Upper lobe of left lung (tissue), 6 donors: ENCODE results near the gene KLHL29. TPM values are rescaled to one million over a fixed set of nuclear protein-coding genes. Genes with fewer than 3 reads are reported as not detected.

Experiments
- ATAC-seq, 2 donors: fragments of 200-7000 bp; cut with Tn5 transposase; one replicate each; pipeline ENCODE4 v1.9.1; 2022; ENCODE audit warnings: mild to moderate bottlenecking in 2 of 2, moderate library complexity in 2 of 2; ENCODE audit not compliant: low FRiP score in 2 of 2
- DNase-seq, 2 donors: peaks; one replicate each; pipeline ENCODE4 v3.0.0-alpha.2; 2019 to 2020
- H3K27ac ChIP-seq, 4 donors: fragments of 200-600 bp; sonication (generic); one replicate each; pipeline ENCODE4 v1.5.1; 2016 to 2019
- H3K27me3 ChIP-seq, 4 donors: fragments of 200-600 bp; sonication (generic); one replicate each; pipeline ENCODE4 v1.5.1; 2017 to 2019
- H3K36me3 ChIP-seq, 4 donors: fragments of 200-600 bp; sonication (generic); one replicate each; pipeline ENCODE4 v1.5.1; 2016 to 2019
- H3K4me1 ChIP-seq, 4 donors: fragments of 200-600 bp; sonication (generic); one replicate each; pipeline ENCODE4 v1.5.1; 2018 to 2019
- H3K4me3 ChIP-seq, 4 donors: fragments of 200-600 bp; sonication (generic); one replicate each; pipeline ENCODE4 v1.5.1; 2017 to 2019; ENCODE audit warnings: mild to moderate bottlenecking in 2 of 4, moderate library complexity in 1 of 4
- H3K9me3 ChIP-seq, 4 donors: fragments of 200-600 bp; sonication (generic); one replicate each; pipeline ENCODE4 v1.5.1; 2018 to 2019
- CTCF ChIP-seq, 6 experiments: fragments of 450-650 bp in 4 of 6; fragments of 200-600 bp in 2 of 6; sonication (generic) in 2 of 6; IDR thresholded peaks; one replicate each; pipeline ENCODE4 v1.5.1; 2016 to 2019; ENCODE audit warnings: antibody characterized with exemption in 6 of 6
- EP300 ChIP-seq, 4 donors: sonication (generic); formaldehyde crosslinking; IDR thresholded peaks; one replicate each; pipeline ENCODE4 v1.5.1; 2017; ENCODE audit warnings: antibody characterized with exemption in 4 of 4, control low read depth in 2 of 4
- POLR2A ChIP-seq, 4 donors: fragments of 450-650 bp; IDR thresholded peaks; one replicate each; pipeline ENCODE4 v1.5.1; 2016 to 2017; ENCODE audit warnings: antibody characterized with exemption in 4 of 4, mild to moderate bottlenecking in 2 of 4
- POLR2AphosphoS5 ChIP-seq, 2 donors: sonication (generic); formaldehyde crosslinking; IDR thresholded peaks; one replicate each; pipeline ENCODE4 v1.5.1; 2017; ENCODE audit warnings: antibody characterized with exemption in 2 of 2
- WGBS, 2 donors: methylation state at CpG; one replicate each; pipeline ENCODE4 v1.1.5; 2017 to 2018; 5-methylcytosine and 5-hydroxymethylcytosine counted together
- total RNA-seq, 6 donors: library from RNA; depleted of rRNA in 4 of 6; stranded (reverse); fragments of >200 nt in 4 of 6; gene quantifications; one replicate each; pipeline versions ENCODE4 v1.1.0 to v1.2.1, GENCODE V29; 2016 to 2021
- donor health status: DM: no; HTN: no; CAD: no; lungs with moderate emphysema.
- donor health status: DM: no; HTN: yes; CAD: no; lungs with severe emphysema.

KLHL29 gene
- total RNA-seq, 6 donors from 2014 or later, result 8.6 to 34.4 (median 18.2) TPM

GRCh38 chr2:23589220-23589647 is 204.3 kb downstream of the KLHL29 start:
- no peak for DNase-seq
- H3K27me3 ChIP-seq, result no peaks in the 10 kb centered on the region
- no peaks in the 10 kb centered on the region for H3K9me3 ChIP-seq
- TF ChIP-seq POLR2AphosphoS5 (IDR thresholded peaks at IDR 0.05) (no peak), EP300 (IDR thresholded peaks at IDR 0.05) (no peak), CTCF (IDR thresholded peaks at IDR 0.05) (no peak), POLR2A (IDR thresholded peaks at IDR 0.05) (no peak)
- no peaks in the 10 kb centered on the region for H3K4me1 ChIP-seq
- no peaks in the 10 kb centered on the region for H3K36me3 ChIP-seq
- no peak overlapping the region for H3K27ac ChIP-seq
- no peak for ATAC-seq
- no peak overlapping the region for H3K4me3 ChIP-seq
- WGBS, 2 donors, result 93 to 95% methylated on average over 3 to 9 of the region's 9 CpGs

DNA sequence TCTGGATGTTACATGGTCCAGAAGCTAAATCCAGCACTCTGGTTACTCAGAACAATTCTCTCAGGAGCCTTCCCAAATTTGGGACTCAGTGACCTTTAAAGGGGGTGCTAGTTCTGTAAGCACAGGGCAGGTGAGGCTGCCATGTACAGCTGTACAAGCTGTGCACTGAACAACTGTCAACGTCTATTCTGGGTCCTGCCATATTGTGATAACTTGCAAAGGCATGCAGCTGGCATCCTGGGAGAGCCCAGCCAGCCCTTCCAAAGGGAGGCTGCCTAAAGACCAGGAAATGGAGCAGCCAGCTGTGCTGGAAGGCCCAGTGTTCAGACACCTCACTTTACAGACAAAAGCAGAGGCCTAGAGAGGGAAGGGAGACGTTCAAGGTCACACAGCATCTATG is 204.8 kb downstream of the KLHL29 start:
- 67 to 89% methylated on average over 2 of the region's 2 CpGs for WGBS, 2 donors
- H3K27ac ChIP-seq, result no peak overlapping the region
- H3K9me3 ChIP-seq, result no peaks in the 10 kb centered on the region
- TF ChIP-seq EP300 (IDR thresholded peaks at IDR 0.05) (no peak), POLR2A (IDR thresholded peaks at IDR 0.05) (no peak), POLR2AphosphoS5 (IDR thresholded peaks at IDR 0.05) (no peak), CTCF (IDR thresholded peaks at IDR 0.05) (no peak)
- ATAC-seq, result no peak
- DNase-seq, result no peak
- H3K4me1 ChIP-seq, result no peaks in the 10 kb centered on the region
- H3K4me3 ChIP-seq, result no peak overlapping the region
- no peaks in the 10 kb centered on the region for H3K27me3 ChIP-seq
- H3K36me3 ChIP-seq, result no peaks in the 10 kb centered on the region

DNA sequence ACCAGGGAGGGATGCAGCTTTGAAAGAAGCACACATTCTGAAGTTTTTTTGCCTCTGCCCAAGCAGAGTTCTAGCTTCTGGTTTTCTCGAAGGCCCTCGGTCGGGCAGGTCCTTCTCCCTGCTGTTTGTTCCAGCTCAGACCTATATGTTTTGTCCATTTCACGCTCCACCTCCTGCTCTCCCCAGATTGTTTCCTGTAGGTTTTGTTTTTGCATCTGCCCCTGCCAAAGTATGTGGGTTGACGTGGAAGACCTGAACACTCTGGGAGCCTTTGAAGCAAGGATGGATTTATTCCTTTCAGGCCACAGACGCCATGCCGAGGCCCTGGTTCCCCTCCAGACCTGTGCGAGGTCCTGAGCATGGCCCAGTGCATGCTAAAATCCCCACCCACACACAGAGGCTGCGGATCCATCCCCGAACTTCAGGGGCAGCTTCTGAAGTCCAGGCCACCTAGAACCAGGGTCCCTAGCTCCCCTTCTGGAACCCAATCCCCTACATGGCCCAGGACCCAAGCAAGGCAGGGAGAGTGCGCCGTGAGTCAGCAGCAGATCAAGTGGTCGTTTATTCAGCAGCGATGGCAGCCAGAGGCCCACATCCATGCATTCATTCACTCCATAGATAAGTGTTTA is 205.4 kb downstream of the KLHL29 start:
- WGBS, 2 donors, result 81 to 82% methylated on average over 10 to 14 of the region's 14 CpGs
- Histone ChIP-seq H3K27me3 (no peaks in the 10 kb centered on the region), H3K4me3 (no peak overlapping the region), H3K36me3 (no peaks in the 10 kb centered on the region), H3K4me1 (no peaks in the 10 kb centered on the region), H3K27ac (no peak overlapping the region), H3K9me3 (no peaks in the 10 kb centered on the region)
- TF ChIP-seq EP300 (IDR thresholded peaks at IDR 0.05) (no peak), CTCF (IDR thresholded peaks at IDR 0.05) (no peak), POLR2A (IDR thresholded peaks at IDR 0.05) (no peak), POLR2AphosphoS5 (IDR thresholded peaks at IDR 0.05) (no peak)
- ATAC-seq (no peak), DNase-seq (no peak)

DNA sequence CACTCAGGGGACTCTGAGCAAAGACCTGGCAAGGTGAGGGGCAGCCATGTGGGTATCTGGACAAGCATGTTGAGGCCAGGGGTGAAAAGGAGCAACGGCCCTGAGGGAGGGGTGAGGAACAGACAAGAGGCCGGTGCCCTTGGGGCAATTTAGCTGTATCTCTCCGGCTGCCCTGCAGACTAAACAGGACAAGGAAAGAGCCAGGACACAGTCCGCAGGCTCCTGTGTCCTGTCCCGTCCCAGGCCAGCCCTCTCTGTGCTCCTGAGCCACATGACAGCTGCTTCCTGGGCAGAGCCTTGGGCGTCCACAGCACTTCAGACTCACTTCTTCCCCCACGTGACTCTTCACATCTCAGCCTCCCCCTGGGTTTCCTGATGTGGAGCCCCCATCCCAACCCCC is 206.1 kb downstream of the KLHL29 start:
- DNase-seq, result no peak
- Histone ChIP-seq H3K4me1 (peaks cover 0 to 3% (median 0%) of the 10 kb centered on the region in 4 donors), H3K27me3 (no peaks in the 10 kb centered on the region), H3K9me3 (no peaks in the 10 kb centered on the region), H3K36me3 (no peaks in the 10 kb centered on the region), H3K27ac (no peak overlapping the region), H3K4me3 (no peak overlapping the region)
- TF ChIP-seq CTCF (IDR thresholded peaks at IDR 0.05) (no peak), EP300 (IDR thresholded peaks at IDR 0.05) (no peak), POLR2A (IDR thresholded peaks at IDR 0.05) (no peak), POLR2AphosphoS5 (IDR thresholded peaks at IDR 0.05) (no peak)
- 48 to 67% methylated on average over 7 of the region's 7 CpGs for WGBS, 2 donors
- ATAC-seq, result no peak

GRCh38 chr2:23592061-23592685 is 207.2 kb downstream of the KLHL29 start:
- TF ChIP-seq EP300 (IDR thresholded peaks at IDR 0.05) (no peak), POLR2AphosphoS5 (IDR thresholded peaks at IDR 0.05) (no peak), CTCF (IDR thresholded peaks at IDR 0.05) (no peak), POLR2A (IDR thresholded peaks at IDR 0.05) (no peak)
- ATAC-seq, result no peak
- peaks cover 0 to 3% (median 0%) of the 10 kb centered on the region in 4 donors for H3K4me1 ChIP-seq
- no peak for DNase-seq
- no peaks in the 10 kb centered on the region for H3K36me3 ChIP-seq
- 96 to 100% methylated on average over 1 to 9 of the region's 9 CpGs for WGBS, 2 donors
- no peak overlapping the region for H3K27ac ChIP-seq
- H3K9me3 ChIP-seq, result no peaks in the 10 kb centered on the region
- no peak overlapping the region for H3K4me3 ChIP-seq
- no peaks in the 10 kb centered on the region for H3K27me3 ChIP-seq
